Iris pigment epithelial cell (primary cell): ENCODE measurements around the gene LRFN2.

Source experiments
- DNase-seq: peaks from one replicate; pipeline ENCODE4 v3.0.0-alpha.2; 2011; ENCODE audit warnings: low read depth

The LRFN2 gene

GRCh38 chr6:40476673-40477072 lies 110.5 kb downstream of the LRFN2 start:
- no peak for DNase-seq

GRCh38 chr6:40474937-40475336 lies 112.2 kb downstream of the LRFN2 start:
- DNase-seq: no peak

DNA sequence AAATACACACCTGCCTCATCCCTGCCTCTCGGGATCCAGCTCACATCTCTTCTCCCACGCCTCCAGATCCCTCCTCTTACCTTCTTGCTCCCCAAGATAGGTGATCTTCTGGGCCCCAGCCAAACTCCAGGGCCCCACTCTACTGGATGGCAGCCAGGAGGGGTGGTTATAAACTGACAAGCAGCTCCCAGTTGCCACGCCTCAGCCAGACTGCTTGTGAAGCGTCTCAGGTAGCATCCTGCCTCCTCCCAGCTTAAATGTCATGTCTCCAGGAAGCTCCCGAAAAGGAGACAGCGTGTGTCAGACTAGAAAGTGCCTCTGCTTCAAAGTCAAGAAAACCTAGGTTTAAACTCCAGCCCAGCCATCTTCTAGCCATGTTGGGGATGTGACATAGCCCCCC lies 114.1 kb downstream of the LRFN2 start:
- no peak for DNase-seq

GRCh38 chr6:40472353-40472752 lies 114.8 kb downstream of the LRFN2 start:
- no peak for DNase-seq

- no peak for DNase-seq
These were observed 115.9 kb downstream of the LRFN2 start for GRCh38 chr6:40471243-40471642.

DNA sequence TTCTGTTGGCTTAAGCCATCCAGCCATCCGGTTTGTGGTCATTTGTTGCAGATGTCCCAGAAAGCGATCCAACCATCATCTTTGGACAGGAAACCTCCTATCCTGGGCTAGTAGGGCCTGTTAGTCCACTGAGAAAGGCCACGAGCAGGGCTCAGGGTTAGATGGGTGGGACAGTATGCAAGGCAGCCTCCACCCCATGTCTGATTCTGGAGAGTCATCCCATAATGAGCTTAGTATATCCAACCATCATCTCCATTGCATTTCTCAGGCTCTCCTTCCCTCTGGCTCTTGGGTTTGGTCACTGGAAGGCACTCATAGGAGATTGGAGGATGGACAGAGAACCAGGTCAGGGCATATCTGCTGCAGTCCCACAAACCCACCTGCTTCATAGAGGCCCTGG lies 117.8 kb downstream of the LRFN2 start:
- no peak for DNase-seq

DNA sequence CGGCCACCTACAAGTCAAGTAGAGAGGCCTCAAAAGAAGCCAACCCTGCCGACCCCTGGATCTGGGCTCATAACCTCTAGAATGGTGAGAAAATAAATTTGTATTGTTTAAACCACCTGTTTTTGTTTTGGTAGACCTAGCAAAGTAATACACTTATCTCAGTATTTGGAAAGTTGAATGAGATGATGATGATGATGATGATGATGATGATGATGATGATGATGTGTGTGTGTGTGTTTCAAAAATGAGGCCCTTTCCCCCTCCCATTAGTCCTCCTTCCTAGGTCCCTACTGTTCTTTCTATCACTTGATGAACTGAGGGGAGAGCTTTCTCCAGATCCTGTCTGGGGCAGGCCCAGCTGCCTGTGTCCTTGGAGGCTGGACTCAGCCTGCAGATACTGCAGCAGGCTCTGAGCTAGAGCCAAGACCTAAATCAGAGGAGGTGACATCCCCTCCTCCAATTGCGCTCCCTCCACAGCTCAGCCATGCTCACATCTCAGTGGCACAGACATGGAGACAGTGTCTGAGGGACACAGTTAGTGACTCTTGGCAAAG lies 120.1 kb downstream of the LRFN2 start:
- DNase-seq: no peak

- no peak for DNase-seq
These were observed 125.5 kb downstream of the LRFN2 start for GRCh38 chr6:40461643-40462042.

DNA sequence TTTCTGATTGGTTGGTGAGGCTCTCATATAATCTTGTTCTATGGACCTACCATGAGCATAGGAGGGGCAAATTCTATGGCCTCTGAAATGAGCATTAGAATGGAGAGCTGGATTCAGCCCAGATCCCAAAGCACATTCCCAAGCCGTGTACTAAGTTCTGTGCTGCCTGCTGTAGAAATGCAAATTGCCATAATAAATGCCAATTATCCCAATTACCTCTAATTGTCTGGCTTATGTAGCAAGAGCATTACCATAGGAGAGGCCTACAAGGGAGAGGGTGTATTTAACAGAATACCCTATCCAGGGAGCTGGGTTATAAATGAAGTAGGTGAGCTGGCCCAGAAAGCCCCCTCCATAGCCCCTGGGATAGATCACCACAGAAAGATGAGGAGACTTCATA lies 126.8 kb downstream of the LRFN2 start:
- DNase-seq: no peak

- no peak for DNase-seq
These were observed 129.9 kb downstream of the LRFN2 start for GRCh38 chr6:40457261-40457660.

GRCh38 chr6:40456390-40457013 lies 130.7 kb downstream of the LRFN2 start:
- no peak for DNase-seq

DNA sequence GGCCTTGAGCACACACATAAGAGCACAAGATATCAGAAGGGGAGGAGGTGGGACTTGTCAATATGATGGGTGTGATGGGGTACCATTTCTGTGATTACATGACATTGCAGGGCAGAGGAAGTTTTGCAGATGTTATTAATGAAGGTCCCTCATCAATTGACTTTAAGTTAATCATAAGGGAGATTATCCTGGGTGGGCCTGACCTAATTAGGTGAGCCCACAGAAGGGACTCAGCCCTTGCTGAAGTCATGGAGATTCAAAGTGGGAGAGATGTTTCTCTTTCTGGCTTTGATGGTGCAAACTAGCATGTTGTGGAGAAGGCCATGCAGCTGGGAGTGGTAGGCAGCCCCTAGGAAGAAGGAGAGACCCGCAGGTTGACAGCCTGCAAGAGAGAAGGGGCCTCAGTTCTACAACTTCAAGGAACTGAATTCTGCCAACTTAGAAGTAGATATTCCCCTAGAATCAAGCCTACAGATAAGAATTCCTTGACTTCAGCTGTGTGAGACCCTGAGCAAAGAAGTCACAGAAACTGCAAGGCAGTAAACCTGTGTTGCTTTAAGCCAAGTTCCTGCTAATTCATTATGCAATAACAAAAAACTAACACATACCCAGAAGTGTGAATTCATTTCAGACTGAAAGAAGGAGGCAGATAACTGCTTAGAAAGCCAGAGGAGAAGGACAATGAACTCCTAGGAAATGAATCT lies 131.3 kb downstream of the LRFN2 start:
- no peak for DNase-seq

- no peak for DNase-seq
These were observed 136.7 kb downstream of the LRFN2 start for GRCh38 chr6:40450483-40450882.

- DNase-seq: no peak
These were observed 142.4 kb downstream of the LRFN2 start for GRCh38 chr6:40444811-40445210.

- no peak for DNase-seq
These were observed 142.9 kb downstream of the LRFN2 start for GRCh38 chr6:40444312-40444711.

DNA sequence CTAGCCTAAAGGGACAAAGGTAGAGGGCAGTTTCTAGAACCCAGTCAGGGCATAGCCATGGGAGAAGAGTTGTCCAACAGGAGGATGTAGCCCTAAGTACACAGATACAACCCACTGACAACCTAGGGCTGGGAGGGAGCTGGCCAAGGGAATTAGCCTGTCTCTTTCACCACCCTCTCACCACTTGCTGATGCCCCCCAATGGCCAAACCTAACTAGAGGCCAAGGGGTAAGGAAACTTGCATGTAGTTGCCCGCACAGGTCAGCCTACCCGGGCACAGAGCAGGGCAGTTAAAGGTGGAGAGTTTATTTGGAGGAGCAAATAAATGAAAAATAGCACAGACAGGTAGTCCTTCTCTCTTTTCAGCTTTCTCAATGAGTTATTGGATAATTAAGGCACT lies 143.3 kb downstream of the LRFN2 start:
- no peak for DNase-seq

DNA sequence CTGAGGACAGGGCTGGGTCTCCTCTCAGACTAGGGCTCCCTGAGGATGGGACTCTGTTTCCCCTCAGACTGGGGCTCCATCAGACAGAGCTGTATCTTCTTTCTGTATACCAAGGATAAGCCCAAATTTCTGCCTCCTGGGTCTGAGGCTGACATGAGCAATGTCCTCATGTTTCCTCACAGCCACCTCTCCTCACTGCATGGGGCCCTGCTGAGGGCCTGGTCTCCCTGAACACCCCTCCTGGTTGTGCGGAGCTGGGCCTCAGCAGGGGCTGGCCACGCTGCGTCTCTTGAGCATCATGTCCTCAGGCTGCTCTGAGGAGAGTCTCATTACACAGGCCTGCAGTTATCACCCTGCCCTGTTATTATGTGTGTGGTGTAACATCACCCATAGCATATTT lies 144.6 kb downstream of the LRFN2 start:
- no peak for DNase-seq

DNA sequence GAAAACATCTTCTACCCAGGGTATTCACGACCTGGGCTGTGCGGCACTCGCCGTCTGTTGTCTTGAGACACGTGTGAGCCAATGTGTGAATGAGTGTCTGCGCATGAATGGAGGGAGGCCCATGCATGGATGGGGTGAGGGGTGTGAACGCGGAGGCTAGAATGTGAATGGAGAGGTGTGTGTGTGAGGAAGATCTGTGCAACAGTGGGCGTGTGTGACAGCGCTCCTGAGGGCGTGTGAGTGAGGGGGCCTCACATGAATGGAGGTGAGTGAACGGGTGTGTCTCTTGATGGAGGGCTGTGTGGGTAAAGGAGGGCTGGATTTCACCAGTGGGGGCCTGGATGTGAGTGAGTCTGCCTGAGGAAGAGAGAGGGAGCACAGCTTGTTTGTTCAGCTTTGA lies 146.0 kb downstream of the LRFN2 start:
- no peak for DNase-seq

GRCh38 chr6:40440053-40440452 lies 147.1 kb downstream of the LRFN2 start:
- no peak for DNase-seq

GRCh38 chr6:40439026-40439800 lies 148.0 kb downstream of the LRFN2 start:
- DNase-seq: no peak

DNA sequence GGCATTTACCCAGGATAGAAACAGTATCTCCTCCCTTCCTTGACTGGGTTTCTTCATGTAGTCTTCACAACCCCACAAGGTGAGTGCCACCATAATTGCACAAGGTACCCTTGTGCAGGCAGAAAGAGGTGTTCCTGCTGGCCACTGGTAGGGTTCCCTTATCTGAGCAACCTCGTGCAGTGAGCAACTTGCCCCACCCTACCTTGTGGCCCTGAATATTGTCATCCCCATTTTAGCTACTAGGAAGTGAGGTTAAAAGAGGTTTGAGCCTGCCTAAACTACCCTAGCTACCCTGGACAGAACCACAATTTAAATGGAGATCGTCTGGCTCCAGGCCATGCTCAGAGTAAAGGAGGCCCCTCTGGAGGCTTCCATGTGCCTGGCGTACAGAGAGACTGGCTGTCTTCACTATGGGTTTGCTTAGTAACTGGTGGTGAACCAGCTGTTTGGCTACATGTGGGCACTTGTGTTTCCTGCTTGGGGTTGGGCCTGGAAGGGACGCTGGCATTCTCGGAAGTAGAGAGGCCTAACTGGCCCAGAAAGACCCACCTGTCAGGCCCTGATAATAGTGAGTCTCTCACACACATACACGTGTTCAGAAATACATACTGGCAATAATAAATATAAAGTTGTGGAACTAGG lies 148.8 kb downstream of the LRFN2 start:
- no peak for DNase-seq

DNA sequence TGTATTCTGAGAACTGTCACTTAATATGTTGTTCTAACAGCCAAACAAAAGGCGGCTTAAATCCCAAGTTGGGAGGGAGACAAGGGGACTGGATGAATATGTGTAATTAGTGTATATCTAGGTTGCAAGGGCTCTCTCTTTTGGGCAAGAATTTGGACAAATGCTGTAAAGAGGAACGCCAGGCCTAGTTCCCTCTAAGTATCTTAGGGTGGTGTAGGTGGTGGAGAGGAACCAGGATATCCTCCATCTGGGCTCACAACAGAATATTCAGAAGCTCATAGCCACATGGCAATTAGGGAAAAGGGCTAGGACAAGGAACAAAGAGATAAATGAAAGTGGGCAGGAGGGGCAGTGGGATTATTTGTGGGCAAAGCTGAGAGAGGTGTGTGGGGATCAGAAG lies 149.5 kb downstream of the LRFN2 start:
- no peak for DNase-seq
